ENCODE measurements around the gene MSRB2. TPM values are rescaled to one million over a fixed set of nuclear protein-coding genes. Genes with fewer than 3 reads are reported as not detected.

Gene MSRB2
- total and polyA plus RNA-seq, 2 donors (not counting 1 experiment from before 2014, with no cell fraction given), result 1.5 to 3.0 TPM

DNA sequence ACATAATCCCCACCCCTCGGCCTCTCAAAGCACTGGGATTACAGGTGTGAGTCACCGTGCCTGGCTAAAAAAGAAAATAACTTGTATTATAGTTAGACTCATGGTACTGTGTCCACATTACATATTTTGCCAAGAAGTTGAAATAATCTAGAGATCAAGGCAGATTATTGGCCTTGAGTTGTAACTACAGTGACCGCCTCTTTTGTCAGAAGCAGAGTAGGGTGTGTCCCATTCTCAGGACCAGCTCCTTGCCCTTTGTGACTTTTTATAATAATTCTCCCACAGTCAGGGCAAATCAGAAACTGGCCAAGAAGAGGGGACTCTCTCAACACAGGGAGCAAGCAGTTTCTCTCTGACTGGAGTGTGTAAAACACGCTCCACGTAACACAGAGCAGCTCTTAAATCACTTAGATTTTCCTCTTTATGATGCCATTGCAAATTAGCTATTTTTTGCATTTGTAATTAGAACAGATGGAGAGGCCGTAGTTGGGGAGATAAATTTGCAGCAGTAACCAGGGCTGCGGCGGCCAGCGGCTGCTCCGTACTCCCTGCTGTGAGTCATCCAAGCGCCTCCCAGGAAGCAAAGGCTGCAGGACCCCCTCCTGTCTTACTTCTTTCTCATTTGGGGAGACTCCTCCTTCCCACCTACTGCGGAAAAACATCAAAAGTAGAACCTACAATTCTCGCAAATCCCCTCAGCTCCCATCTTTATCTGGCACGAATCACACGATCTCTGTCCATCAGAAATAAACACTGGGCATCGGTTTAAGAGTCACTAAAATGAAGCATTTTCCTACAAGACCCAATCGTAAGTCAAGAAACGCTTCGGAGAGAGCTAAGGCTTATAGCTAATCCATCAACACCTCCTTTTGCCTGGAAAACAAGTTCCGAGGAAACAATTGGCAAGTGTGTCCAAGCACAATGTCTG is 32.1 kb upstream of the MSRB2 start:
- Mint-ChIP-seq H3K27ac (no peak overlapping the region), H3K4me3 (no peak overlapping the region), H3K27me3 (peaks cover 22% of the 10 kb centered on the region), H3K9me3 (ENCODE audit: insufficient read depth) (peaks cover 2% of the 10 kb centered on the region), H3K4me1 (no peaks in the 10 kb centered on the region)
- Histone ChIP-seq H3K36me3 (replicated peaks in 1 of 2; ENCODE audit: control extremely low read depth in 1 of 2, control insufficient read depth in 1 of 2, extremely low read depth in 1 of 2, insufficient read depth in 2 of 2, low read length in 1 of 2) (no peaks in the 10 kb centered on the region), H3K9ac (ENCODE audit: low read length) (no peak overlapping the region), H3K4me3 (ENCODE audit: control extremely low read depth in 1 of 5, extremely low read depth in 1 of 5, insufficient read depth in 1 of 5, low read depth in 2 of 5, low read length in 4 of 5) (no peak overlapping the region), H3K27me3 (replicated peaks in 1 of 4; ENCODE audit: control extremely low read depth in 1 of 4, control insufficient read depth in 3 of 4, insufficient read depth in 4 of 4, low read length in 3 of 4) (peaks cover 0 to 5% (median 0%) of the 10 kb centered on the region in 4 experiments), H3K79me2 (ENCODE audit: control insufficient read depth, insufficient read depth, low read length) (no peaks in the 10 kb centered on the region), H3K4me2 (replicated peaks; ENCODE audit: low read depth, low read length, poor library complexity, severe bottlenecking) (no peak overlapping the region), H2AFZ (ENCODE audit: insufficient read depth, low read depth, low read length, poor library complexity, severe bottlenecking) (no peak overlapping the region), H3K9me3 (ENCODE audit: control extremely low read depth in 1 of 3, control insufficient read depth in 2 of 3, insufficient read depth in 1 of 3, low read length in 2 of 3) (peaks cover 0 to 2% (median 0%) of the 10 kb centered on the region in 3 donors), H4K20me1 (ENCODE audit: control insufficient read depth, insufficient read depth, low read length, poor library complexity, severe bottlenecking) (no peaks in the 10 kb centered on the region), H3K4me1 (ENCODE audit: control insufficient read depth in 2 of 2, insufficient read depth in 2 of 2, low read length in 2 of 2) (no peaks in the 10 kb centered on the region), H3K27ac (ENCODE audit: low read length in 2 of 2) (no peak overlapping the region)
- TF ChIP-seq EZH2 (IDR thresholded peaks at IDR 0.05; ENCODE audit: borderline replicate concordance, insufficient read depth, low read depth, low read length, poor library complexity, severe bottlenecking), result no peak
- TF ChIP-seq, protein P1, sequence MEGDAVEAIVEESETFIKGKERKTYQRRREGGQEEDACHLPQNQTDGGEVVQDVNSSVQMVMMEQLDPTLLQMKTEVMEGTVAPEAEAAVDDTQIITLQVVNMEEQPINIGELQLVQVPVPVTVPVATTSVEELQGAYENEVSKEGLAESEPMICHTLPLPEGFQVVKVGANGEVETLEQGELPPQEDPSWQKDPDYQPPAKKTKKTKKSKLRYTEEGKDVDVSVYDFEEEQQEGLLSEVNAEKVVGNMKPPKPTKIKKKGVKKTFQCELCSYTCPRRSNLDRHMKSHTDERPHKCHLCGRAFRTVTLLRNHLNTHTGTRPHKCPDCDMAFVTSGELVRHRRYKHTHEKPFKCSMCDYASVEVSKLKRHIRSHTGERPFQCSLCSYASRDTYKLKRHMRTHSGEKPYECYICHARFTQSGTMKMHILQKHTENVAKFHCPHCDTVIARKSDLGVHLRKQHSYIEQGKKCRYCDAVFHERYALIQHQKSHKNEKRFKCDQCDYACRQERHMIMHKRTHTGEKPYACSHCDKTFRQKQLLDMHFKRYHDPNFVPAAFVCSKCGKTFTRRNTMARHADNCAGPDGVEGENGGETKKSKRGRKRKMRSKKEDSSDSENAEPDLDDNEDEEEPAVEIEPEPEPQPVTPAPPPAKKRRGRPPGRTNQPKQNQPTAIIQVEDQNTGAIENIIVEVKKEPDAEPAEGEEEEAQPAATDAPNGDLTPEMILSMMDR (IDR thresholded peaks at IDR 0.05), result no peak
- ATAC-seq (ENCODE audit: low read depth), result no peak
- intact Hi-C loops (cut with micrococcal nuclease), result no loop called here
- WGBS (ENCODE audit: insufficient coverage), result 93% methylated on average over 12 of the region's 20 CpGs
- DNase-seq, result no peak
- ChIA-PET POLR2A (interaction anchor here (0.6 kb wide), 1 partner anchor 1314 kb away, joined by 5 read pairs; no protein-coding TSS in a partner anchor), CTCF (interaction anchor here (2.0 kb wide), 1 partner anchor 1069 kb away, joined by 6 read pairs; no protein-coding TSS in a partner anchor)
